Astrocyte (in vitro differentiated cells and primary cell): ENCODE data around the gene CREM.

Source experiments
- CTCF ChIP-seq: IDR thresholded peaks from 2 replicates; pipeline ENCODE4 v1.5.1; 2011; ENCODE audit warnings: low read depth, mild to moderate bottlenecking, inconsistent platforms, low read length, moderate library complexity; ENCODE audit not compliant: insufficient read depth
- EZH2 ChIP-seq: IDR thresholded peaks from 2 replicates; pipeline ENCODE4 v1.6.1; 2012; ENCODE audit warnings: mild to moderate bottlenecking, low read length, inconsistent platforms; ENCODE audit not compliant: insufficient read depth

- TF ChIP-seq CTCF (no peak), EZH2 (no peak)
Measured at GRCh38 chr10:35119378-35119777, 7.3 kb upstream of the CREM start.
